ENCODE data around the gene C10orf90.

Gene C10orf90

DNA sequence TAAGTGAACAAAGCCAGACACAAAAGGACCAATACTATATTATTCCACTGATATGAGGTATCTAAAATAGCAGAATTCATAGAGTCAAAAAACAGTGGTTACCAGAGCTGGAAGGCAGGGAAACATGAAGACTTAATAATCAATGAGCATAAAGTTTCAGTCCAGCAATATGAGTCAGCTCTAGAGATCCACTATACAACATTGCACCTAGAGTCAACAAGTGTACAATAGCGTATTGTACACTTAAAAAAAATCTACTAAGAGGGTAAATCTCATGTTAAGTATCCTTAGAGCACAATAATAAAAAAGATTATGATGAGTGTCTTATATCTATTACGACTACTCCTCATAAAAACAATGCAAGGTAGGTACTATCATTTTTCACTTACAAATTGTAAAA, 36.1 kb downstream of the C10orf90 start:
- DNase-seq = no peak

DNA sequence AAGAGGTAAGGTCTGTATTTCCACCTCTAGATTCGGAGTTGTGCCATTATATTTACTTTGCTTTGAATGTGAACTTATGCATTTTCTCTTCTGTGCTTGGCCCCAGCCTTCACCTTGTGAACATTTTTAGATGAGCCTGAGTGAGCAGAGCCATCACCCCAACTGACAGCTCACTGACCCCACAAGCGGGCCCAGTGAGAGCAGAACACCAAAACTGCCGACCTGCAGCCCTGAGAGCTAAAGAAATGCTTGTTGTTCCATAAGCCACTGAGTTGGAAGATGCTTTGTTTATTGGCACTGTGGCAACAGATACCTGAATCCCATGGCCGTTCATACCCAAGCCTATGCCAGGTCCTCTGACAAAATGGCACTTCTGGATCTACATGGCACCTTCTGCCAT, 37.8 kb downstream of the C10orf90 start:
- DNase-seq = no peak

DNA sequence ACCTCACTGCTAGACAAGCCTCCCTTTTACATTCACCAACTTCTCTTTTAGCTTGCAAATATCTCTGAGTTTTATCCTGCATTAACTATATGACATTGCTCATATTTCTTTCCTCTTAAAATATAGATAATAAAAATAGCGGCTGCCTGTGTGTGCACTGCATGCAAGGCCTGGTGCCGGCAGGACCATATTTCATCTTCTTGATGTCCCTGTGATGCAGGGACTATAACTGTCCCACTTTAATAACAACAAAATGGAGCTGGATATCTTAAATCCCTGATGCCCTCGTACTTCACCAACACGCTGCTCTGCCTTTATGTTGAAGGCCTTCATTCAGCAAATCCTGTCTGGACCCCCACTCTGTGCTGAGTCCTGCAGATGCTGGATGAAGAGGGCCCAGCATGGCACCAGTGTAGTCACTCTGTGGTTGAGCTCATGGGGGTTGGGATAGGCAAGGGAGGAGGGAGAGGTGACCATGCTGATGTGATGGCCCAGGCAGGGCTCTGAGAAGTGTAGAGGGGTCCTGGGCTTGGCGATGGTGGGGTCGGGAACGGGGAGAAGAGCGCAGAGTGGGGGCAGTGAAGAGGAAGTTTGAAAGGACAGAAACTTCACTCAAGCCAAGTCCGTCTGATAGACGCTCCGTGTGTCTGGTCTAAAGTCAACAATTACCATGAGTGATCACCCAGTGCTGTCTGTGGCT, 40.4 kb downstream of the C10orf90 start:
- DNase-seq = no peak

DNA sequence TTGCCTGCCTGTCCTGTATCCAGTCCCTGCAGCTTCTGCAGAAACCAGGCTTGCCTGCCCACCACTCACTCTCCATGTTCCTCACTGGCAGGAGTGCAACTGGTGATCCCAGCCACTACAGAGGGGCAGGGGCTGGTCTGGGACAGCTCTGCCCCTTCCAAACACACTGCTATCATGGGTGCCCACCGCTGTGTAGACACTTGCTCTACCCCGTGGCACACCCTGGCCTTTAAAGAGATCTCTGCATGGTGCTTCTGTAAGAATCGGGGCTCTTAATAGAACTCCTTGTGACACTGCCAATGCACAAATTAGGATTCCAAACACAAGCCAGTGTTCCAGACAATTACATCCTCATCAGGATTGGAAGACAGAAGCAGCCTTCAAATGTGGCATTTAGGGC, 41.7 kb downstream of the C10orf90 start:
- no peak for DNase-seq

DNA sequence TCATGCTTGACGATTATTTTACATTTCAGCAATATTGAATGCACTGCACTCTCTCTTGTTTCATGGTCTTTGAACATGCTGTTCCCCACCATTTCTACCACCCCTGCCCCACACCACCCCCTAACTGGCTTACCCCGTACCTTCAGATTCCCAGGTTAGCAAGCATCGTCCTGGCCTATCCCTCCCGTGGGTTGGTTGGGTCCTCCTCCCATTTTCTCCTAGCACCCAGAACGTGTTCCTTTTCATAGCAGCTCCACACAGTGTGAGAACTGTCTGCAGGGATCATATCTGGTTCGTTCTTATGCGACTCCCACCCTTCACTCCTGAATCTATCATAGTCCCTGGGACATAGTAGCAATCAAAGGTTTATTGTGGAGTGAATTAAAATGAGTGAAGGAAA, 48.6 kb downstream of the C10orf90 start:
- no peak for DNase-seq

DNA sequence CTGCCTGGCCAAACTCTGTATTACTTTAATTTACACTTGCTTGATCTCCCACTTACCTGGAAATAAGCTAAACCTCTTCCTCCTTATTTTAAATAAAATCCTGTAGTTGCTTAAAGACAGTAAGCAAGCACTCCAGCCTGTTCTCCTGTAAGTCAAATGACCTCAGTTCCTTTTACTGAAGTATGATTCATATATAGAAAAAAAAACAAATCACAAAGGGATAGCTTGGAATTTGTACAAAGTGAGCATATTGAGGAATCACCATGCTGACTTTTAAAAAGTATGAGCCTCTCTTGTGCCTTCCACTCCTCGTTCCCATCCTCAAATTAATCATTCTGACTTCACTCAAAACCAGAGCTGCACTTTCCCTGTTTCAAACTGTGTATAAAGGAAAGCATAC, 52.0 kb downstream of the C10orf90 start:
- no peak for DNase-seq

DNA sequence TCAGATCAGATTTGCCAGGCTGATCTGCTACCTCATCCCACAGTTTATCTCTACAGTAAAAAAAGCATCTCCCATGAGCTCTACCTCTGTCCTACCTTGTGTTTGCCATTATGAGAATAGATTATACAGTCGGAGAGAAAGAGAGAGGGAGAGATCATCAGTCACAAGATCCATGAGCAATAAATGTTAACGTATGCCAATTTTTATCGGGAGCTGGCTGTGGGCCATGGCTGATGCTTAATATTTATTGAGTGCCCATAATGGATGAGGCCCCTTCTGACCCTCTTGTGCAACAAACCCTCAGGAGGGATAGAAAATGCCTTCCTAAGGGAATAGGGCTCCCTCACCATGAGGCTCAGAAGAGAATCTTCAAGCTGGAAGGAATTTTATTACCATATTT, 52.8 kb downstream of the C10orf90 start:
- DNase-seq = no peak

DNA sequence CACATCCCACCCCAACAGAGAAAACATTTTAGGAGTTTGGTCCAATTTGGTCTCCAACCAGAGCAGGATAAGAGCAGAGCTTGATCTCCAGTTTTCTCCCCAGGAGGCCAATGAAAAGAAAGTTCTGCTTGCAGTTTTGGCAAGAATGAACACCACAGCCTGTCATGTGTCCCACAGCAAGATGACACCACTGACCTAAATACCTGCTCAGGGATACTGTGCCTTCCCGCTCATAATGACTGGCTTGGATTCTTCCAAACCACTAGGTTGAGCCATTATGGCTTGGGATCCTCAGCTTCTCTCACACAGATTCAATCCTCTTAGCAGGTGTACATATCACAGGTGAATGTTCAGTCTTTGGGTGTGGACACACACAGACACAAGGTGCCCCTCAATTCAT, 53.3 kb downstream of the C10orf90 start:
- DNase-seq = no peak

DNA sequence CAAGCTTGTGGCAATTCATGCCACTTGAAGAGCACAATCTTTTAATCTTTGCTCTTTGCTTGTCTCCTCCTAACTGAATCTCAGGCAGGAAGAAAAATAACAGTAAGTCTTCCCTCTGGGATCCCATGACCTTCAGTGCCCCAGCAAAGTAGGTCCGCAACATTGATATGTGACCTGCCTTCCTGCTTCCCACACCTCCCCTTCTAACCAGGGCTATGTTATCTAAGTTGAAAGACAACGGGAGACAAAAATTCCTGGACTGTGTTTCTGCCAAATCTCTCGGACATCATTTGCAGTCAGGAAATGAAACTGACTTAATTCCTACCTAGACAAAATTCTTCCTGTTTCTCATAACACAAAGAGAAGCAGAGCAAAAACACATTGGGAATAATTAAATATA, 53.8 kb downstream of the C10orf90 start:
- no peak for DNase-seq

DNA sequence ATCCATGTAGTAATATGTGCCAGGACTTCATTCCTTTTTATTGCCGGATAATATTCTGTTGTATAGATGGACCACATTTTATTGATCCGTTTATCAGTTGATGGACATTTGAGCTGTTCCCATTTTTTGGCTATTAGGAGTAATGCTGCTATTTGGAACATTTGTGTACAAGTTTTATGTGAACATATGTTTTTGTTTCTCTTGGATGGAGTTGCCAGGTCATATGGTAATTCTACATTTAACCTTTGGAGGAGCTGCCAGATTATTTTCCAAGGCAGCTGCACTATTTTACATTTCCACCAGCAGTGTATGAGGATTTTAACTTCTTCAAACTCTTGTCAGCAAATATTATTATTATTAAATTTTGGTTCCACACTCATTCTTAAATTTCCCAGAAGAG, 59.2 kb downstream of the C10orf90 start:
- no peak for DNase-seq

DNA sequence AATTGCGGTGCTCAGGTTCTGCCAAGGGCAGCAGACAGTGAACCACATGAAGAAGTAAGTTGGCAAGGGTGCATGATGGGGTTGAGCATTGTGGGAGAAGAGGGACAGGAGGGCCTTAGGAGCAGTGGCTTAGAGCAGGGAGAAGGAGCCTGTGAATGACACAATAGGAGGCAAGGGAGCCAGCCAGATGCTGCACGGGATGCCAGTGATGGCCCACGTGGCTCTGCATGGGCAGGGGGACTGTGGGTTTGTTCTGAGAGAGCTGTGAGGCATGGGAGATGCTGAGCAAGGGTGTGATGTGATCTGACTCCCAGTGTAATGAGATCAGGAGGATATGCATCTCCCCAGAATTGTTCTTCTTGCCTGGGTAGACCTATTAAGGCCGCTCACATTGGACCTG, 60.9 kb downstream of the C10orf90 start:
- no peak for DNase-seq

DNA sequence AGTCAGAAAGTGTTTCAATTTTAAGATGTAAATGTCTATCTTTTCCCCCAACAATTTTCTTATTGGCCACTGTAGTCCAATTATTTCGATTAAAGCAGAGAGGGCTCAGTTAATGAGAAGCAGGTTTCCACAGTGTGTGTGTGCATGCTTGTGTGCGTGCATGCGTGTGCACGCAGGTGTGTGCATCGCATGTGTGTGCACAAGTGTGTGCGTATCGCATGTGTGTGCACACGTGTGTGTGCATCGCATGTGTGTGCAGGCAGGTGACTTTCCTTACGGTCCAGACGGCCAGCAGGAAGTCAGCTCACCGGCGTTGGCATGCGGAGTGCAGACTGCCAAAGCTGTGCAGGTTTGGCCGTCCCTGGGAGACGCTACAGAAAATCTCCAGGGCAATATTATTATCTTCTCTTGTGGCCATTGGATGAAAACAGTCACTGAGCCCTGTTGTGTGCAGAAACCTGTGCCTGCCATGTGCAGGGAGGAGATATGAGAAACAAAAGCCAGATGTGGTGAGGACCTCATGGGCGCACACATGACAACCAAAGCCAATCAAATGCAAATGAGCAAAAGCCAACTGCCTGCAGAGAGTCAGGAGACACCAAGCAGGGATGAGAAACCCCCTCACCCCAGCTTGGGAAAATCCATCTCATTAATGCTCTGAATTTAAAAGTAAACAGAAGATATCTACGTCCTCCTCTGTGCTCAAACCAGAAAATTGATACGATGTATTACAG, 70.4 kb downstream of the C10orf90 start:
- DNase-seq = no peak

DNA sequence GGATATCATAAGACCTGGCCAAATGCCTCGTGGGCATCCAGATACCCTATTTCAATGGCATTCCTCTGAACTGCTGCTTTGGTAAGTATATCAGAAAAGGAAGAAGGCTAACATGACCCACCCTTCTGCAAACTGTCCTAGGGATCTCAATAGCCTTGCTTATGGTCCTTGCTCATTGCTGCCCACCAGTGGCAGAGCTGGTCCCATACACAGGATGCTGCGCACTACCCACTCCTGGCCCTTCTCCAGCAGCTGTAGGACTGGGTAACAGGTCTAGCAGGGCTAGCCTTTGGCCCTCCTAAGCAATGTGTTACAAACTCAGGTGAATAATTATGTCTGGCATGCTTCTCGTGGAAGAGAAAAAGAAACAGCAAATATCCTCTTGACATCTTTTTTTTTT, 72.5 kb downstream of the C10orf90 start:
- no peak for DNase-seq

DNA sequence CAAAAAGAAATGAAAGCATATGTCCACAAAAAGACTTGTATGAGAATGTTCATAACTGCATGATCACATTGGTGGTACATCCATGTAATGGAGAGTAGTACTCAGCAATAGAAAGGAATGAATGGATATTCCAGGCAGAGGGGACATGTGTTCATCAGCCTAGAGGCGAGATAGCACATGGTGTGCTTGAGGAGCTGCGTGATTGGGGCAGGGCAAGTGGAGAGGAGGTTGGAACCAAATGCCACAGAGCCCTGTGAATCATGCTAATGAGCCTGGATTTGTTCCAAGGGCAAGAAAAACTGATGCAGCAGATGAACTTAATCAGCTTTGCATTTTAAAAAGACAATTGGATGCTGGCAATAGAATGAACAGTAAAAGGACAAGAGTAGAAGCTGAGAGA, 73.3 kb downstream of the C10orf90 start:
- no peak for DNase-seq

DNA sequence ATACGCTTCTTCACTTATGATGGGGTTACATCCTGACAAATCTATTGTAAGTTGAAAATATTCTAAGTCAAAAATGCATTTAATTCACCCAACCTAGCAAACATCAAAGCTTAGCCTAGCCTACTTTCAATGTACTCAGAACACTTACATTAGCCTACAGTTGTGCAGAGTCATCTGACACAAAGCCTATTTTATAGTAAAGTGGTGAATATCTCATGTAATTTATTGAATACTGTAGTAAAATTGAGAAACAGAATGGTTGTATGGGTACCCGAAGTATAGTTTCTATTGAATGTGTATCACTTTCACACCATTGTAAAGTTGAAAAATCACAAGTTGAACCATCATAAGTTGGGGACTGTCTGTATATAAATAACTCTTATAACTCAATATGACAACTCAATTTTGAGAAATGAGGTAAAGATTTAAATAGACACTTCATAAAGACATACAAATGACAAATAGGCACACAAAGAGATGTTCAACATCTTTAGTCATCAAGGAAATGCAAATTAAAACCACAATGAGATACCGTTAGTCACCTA, 73.9 kb downstream of the C10orf90 start:
- DNase-seq = no peak

DNA sequence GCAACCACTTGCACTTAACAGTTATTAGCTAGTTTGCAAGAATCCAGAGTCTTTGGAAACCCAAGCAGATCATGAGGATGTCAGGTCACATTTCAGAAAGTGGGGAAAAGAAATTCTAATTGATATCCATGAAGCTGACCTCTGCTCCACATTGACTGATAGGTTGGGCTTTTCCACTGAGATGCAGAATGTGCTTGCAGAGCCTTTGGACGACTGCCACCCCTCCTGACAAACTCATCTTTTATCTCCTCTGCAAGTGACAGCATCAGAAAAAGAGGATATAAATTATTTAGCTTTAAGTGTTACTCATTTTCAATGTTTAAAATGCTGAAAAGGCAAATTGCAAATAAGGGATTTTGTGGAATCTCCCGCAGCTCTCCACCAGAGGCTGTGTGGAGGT, 75.3 kb downstream of the C10orf90 start:
- DNase-seq = no peak

DNA sequence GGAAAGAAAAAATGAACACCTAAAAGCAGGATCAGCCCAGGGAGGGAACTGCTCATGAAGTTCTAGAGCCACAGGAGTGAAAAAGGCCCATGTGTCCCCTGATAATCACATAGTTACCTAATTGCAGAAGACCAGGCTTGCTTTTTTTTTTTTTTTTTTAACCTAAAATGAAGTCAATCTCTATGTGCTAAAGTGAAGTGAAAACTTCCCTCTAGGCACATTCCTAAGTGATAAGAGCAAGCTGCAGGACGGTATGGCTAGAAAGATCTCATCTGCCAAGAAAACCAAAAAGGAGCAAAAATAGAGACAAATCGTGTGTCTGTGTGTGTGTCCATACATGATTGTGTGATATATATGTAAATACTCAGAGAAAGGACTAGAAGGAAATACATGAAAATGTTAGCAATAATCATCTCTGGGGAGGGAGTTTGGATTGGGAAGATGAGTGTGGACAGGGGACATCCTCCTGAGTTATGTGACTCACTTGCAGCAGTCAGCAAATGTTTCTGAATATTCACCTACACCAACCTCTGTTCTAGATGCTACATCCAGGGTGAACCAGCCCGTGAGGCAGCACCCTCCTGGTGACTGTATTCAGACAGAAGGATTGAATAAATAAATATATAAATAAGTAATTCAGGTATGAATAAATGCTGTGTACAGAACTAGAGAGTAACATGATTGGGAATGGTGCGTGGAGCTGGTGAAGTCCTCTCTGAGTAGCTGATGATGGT, 76.4 kb downstream of the C10orf90 start:
- no peak for DNase-seq

DNA sequence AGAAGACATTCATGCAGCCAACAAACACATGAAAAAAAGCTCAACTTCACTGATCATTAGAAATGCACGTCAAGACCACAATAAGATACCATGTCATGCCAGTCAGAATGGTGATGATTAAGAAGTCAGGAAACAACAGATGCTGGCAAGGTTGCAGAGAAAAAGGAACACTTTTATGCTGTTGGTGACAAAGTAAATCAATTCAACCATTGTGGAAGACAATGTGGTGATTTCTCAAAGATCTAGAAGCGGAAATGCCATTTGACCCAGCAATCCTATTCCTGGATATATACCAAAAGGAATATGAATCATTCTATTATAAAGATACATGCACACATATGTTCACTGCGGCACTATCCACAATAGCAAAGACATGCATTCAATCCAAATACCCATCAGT, 77.6 kb downstream of the C10orf90 start:
- DNase-seq = no peak

DNA sequence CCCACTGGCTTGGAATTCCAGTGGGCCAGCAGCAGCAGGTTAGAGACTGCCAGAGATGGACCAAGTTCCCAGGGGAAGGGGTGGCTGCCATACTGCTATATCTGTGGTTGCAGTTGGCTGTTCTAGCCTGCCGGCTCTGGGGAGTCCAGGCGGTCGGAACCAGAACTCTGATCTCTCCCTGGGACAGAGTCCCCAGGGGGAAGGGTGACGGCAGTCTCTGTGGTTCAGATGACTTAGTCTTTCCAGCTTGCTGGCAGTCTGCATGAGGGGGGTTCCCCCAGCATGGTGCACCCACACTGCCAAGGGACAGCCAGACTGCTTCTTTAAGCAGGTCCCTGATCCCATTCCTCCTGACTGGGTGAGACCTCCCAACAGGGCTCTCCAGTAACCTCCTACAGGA, 82.5 kb downstream of the C10orf90 start:
- DNase-seq = no peak

DNA sequence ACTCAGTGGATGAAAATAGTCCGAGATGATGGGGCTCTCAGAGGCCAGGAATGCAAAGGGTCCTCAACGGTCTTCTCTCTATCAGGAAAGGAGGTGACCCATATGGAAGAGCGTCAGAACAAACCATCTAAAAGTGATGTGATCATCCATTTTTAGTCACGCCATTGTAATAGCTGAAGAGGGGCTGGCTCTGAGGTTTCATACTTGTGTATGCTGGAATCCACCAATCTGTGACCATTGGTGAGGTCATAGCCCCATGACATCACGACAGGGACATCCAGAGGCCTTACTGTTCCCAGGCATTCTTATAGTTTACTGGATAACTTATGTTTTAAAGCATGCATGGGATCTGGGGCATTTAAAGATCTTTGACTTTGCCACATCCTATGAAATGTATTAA, 83.6 kb downstream of the C10orf90 start:
- DNase-seq = no peak

DNA sequence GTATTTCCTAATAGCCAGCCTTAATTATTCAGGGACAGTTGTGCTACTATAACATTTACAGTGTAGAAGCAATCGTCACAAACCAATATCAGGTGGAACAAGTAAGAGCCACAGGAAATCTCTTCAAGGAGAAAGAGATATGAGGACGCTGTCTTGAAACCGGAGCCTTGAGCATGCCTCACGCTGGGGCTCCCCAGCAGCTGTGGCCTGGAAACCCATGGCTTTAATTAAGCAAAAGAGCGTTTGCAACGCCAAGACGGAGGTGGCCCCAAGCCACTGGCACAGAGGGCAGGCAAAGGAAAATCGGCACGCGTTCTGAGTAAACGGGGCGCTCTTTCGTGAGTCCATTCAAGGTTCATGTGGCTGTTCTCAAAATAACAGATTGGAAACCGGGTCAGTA, 84.4 kb downstream of the C10orf90 start:
- no peak for DNase-seq

DNA sequence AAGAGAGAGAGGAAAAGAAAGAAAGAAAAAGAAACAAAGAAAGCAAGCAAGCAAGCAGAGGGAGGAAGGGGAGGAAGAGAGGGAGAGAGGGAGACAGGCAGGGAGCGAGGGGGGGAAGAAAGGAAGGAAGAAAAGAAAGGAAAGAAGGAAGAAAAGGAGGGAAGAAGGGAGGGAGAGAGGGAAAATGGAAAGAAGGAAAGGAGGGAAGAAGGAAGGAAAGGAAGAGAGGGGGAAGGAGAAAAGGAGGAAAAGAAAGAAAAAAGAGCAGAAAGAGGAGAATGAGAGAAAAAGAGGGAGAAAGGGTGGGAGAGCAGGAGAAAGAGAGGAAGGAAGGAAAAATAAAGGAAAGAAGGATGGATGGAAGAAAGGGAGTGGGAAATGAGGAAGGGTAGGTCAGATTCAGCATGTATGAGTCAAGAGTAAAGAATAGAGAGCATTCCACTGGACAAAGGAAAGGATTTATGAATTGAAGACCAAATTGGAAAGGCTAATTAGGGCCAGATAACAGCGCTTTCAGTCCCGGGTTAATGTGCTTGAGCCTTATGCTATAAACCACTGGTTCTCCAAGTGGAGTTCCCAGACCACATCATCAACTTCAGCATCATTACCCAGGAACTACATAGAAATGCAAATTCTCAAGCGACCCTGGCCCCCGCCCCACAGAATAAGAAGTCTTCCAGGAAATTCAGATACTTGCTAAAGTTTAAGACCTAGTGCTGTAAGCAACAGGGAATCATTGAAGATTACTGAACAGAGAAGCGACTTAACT, 85.1 kb downstream of the C10orf90 start:
- no peak for DNase-seq

DNA sequence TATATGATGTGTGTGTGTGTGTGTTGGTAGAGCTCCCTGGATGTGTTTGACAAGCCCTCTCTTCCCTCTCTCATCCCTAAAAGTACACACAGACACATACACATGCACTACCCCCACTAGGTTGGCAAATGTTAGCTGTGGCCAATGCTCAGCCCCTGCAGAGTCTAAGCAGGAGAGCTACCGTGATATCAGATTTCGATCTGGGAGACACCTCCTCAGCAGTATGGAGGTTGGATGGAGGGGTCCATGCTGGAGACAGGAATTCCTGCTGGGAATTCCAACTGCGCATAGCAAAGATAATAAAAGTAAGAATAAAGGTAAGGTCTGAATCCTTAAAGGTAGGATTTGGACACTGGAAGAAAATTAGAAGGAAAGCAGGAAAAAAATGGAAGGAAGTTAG, 85.7 kb downstream of the C10orf90 start:
- no peak for DNase-seq
